NOMO-1 (cell line): Measurements from ENCODE around the gene IL17C.
"Not testable (repeated sequence)": the region's sequence is repeated elsewhere in the genome, so short reads cannot be mapped to it uniquely, and the experiment has no call there.

Source experiments
- DNase-seq, 2 experiments: peaks; one replicate each; lab custom pipeline; 2025; ENCODE audit not compliant: unreplicated experiment in 2 of 2; lab: John Stamatoyannopoulos, UW

The IL17C gene

DNA sequence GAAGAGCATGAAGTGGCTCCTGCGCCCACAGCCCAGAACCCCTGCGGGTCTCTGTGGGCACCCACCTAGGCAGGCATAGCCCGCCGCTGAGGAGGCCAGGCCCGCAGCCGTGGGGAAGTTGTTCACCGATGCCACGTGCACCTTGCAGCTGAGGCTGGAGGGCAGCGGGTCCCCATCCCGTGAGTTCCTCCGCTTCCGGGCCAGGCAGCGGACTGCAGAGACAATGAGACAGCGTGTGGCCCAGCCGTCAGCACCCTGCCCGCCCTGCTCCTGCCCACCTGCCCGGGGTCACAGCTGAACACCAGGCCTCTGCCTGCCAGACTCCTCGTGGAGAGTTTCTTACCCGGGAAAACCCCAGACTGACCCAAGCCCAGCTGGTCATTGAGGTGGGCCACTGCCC, 19.0 kb downstream of the IL17C start:
- no peak for DNase-seq

- DNase-seq, result no peak
Observed at GRCh38 chr16:88658714-88659113, 20.3 kb downstream of the IL17C start.

DNA sequence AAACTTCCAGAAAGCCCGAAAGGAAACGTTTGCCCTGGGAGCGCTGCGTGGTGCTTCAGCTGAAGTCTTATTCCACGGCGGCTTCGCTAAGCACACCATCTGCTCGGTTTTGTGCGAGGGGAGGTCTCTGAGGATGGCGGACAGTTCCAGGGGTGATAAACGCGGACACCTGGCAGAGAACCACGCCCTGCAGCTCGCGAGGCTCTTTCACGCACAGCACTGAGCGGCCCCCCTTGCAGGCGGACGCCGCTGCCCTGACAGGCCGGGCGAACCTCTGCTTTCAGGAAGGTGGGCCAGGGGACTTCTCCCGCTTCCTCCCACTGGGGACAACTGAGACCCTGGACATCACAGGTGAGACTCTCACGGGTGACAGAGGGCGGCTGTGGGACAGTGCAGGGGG, 20.8 kb downstream of the IL17C start:
- DNase-seq, result no peak

GRCh38 chr16:88661468-88661867, 23.1 kb downstream of the IL17C start:
- no peak for DNase-seq

DNA sequence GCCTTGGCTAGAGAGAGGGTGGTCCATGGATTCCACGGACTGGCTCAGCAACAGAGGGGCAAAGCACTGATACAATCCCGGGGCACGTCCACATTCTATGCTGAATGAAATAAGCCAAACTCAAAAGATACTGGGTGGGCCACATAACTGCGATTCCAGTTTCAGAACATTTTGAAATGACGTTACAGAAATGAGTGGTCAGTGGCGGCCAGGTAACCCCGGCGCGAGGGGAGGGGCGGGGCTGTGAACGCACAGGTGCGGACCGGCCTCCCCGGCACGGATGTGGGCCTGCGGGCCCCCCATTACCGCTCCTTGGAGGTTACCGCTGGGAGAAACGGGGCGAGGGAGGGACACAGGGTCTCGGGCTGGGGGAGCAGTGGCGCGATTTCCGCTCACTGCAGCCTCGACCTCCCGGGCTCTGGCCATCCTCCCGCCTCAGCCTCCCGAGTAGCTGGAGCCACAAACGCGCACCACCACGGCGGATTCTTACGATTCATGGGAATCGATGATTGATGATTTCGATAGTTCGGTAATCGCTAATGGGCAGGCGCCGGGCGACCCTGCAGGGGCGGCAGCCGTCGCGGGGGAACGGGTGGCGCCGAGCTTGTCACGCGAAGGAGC, 24.0 kb downstream of the IL17C start:
- no peak for DNase-seq

DNA sequence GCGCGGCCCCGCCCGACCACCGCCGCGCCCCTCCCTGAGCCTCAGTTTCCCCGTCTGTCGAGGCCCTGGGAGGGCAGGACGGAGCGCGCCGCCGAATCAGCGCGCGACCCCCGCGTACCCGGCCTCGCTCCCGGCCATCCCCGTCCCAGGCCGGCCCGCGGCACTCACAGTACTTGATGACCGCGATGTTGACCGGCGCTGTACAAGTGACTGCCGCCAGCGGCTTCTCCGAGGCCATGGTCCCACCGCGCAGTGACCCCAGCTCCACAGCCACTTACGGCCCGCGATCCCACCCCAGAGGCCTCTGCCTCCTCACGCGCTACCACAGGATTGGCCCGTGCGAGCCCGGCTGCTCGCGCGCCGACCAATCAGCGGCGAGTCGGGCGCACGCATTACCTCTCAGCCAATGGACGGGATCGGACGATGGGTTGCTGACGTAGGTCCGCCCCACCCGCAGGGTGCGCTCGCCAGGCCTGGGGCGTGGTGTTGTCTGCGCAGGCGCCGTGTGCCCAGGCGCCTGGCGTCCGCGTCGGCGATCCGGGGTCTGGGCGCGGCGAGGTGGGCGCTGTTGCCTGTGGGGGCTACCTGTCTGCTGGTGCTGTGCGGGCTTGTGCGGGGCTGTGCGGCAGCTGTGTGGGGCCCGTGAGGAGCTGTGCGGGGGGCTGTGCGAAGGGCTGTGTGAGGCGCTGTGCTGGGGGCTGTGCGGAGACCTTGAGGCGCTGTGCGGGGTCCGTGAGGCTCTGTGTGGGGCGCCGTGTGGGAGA, 24.7 kb downstream of the IL17C start, which contains the start of gene MVD:
Gene MVD, minus strand, starts transcription at position 249 of the 764 bp plus-strand sequence. Its CDS starts 11 bp downstream, at position 238.
- peak; percentile 97 to 99 for DNase-seq

DNA sequence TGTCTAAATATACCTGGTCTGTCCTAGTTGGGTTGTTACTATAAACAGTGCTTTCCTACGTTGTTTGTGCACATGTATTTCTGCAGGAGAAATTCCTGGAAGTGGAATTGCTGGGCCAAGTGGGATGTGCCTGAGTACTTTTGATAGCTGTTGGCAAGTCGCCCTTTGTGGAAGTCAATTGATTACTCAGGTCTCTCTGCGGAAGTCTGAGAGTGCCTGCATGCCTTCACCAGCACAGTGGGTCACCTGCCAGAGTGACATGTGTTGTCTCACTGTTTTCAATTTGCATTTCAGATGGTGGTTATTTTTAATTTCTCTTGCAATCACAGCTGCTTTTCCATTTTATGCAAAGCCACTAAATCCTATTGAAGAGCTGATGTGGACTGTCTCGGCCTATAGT, 26.8 kb downstream of the IL17C start:
- DNase-seq, result no peak

- no peak for DNase-seq
Observed at GRCh38 chr16:88665570-88665969, 27.2 kb downstream of the IL17C start.

GRCh38 chr16:88667461-88667860, 29.1 kb downstream of the IL17C start:
- no peak for DNase-seq

- not testable (repeated sequence) for DNase-seq
Observed at GRCh38 chr16:88669493-88669892, 31.1 kb downstream of the IL17C start.

DNA sequence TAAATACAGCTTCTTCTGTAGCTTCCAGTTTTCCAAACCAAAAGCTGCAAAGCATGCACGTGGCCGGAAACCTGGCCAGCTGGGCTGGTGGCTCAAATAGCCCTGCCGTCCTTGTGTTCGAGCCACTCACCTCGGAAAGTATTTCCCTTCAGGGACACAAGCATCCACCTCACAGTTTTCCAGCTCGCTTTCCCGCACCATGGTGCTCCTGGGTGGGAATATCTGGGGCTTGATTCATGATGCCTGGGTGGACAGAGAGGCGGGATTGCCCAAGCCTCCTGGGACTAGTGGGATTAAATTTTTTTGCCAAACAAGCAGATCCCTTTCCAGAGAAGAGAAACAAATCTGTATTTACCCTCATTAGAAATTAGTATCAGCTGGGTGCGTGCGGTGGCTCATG, 31.6 kb downstream of the IL17C start:
- DNase-seq, result no peak

DNA sequence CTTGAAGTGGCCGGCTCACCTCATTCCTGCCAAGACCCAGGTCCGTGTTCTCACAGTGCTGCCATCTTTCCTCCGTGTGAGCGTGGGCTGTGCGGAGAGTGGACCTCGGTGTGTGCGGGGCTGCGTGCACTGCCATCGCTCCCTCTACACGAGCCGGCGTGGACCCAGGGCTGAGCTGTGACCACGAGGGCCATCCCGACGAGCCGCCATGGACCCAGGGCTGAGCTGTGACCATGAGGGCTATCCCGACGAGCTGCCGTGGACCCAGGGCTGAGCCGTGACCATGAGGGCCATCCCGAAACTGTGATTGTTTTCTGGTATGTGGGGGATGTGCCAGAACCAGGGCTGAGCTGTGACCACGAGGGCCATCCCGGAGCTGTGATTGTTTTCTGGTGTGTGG, 33.4 kb downstream of the IL17C start:
- no peak for DNase-seq

- no peak for DNase-seq
Observed at GRCh38 chr16:88672776-88673175, 34.4 kb downstream of the IL17C start.

- DNase-seq, result no peak
Observed at GRCh38 chr16:88673716-88674379, 35.5 kb downstream of the IL17C start.

DNA sequence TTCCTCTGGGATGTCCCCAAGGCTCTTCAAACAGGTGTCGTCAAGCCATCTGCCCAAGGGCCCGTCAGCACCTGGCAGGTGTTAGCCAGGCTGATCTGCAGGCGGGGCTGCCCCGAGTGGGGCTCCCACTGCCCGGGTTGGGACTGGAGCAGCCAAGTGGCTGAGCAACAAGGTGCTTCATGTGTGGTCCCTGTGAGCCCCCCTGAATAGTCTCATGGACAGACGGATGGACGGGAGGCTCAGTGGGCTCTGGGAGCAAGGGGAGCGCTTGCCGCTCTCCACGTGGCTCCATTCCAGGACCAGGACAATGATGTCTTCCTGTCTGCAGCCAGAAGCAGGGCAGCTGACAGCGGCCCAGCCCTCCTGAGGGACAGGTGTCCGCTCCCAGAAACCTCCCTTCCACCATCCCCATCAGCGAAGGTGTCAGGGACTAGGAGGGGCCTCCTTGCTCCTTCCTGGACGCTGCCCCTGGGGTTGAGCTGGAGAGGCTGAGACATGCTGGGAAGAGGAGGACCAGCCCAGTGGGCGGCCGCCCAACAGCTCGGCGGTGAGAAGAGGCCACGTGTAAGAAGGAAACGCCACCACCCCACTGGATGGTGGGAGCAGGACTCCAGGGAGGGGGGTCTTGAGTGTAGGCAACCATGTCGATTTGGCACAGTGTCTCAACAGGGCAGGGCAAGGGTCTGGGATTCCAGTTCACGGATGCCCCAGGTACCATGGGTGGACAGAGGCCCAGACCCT, 38.3 kb downstream of the IL17C start:
- DNase-seq, result no peak

GRCh38 chr16:88677721-88678120, 39.3 kb downstream of the IL17C start:
- no peak for DNase-seq

DNA sequence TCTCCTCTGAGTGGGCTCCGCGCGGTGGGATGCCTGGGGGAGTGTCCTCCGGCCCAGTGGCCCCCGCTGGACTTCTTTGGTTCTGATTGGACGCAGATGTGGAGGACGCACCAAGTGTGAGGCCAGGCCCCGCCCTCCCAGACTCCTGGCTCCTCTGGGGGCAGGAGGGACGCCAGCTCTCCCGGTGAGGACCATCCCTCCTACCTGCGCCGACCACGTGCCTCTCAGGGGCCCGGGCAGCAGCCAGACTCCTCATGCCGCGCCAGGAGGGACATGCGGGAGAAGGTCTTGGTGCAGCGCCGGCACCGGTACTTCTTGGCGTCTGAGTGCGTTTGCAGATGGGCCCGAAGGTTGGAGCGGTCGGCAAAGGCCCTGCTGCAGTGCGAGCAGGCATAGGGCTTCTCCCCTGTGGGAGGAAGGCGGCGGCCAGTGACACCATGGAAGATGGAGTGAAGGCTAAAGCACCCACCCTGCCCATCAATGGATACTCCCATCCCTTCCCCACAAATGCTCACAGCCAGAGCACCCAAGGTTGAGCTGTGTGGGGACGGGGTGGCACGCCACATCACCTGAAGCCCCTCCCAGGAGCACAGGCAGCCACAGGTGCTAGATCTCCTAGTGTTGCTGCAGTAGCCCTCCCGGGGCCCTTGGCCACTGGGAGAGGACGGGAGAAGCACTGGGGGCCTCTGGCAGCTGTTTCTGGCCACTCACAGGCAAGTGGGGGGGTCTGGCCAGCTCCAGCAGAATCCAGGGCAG, 40.0 kb downstream of the IL17C start:
- no peak for DNase-seq

- no peak for DNase-seq
Observed at GRCh38 chr16:88680554-88681083, 42.2 kb downstream of the IL17C start.

DNA sequence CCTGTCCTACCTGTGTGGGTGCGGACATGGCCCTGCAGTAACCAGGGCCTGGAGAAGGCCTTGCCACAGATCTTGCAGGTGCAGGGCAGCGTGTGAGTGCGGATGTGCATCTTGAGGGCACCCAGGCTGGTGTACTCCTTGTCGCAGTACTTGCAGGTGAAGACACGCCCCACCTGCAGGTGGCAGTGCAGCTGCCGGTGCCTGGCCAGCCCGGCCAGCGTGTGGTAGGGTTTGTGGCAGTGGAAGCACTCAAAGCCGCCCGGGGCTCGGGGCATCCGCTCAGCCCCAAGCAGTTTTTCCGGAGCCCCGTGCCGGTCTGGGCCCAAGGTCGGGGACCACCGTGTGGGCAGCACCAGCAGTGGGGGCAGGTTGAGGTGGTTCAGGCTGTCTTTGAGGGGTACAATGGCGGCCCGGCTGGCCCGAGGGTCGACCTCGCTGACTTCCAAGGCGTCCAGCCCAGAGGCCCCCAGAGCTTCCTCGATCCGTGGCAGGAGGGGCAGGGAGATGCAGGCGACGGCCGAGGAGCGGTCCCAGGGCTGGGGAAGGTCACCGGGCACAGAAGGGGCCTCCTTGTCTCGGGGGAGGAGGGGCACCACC, 42.8 kb downstream of the IL17C start:
- DNase-seq, result peak; percentile 15 to 44
